Gastrocnemius medialis (tissue), 4 donors: ENCODE data around the gene IFT57. TPM values are rescaled to one million over a fixed set of nuclear protein-coding genes. Genes with fewer than 3 reads are reported as not detected.

Source experiments
- ATAC-seq, 2 donors: fragments of 150-250 bp; one replicate each; pipeline ENCODE4 v1.9.1; 2016
- DNase-seq, 2 donors: peaks; one replicate each; pipeline ENCODE4 v3.0.0-alpha.2; 2019
- H3K27ac ChIP-seq, 4 donors: fragments of 200-600 bp; sonication (generic); 1 replicate in 1 of 4; 2 replicates in 3 of 4; pipeline ENCODE4 v1.5.1; 2016 to 2018; ENCODE audit warnings: mild to moderate bottlenecking in 2 of 4, moderate library complexity in 1 of 4
- H3K27me3 ChIP-seq, 3 donors: fragments of 200-600 bp; sonication (generic) in 2 of 3; 1 replicate in 1 of 3; 2 replicates in 2 of 3; pipeline versions ENCODE4 v1.5.1 to v1.6.0; 2016 to 2019; ENCODE audit warnings: mild to moderate bottlenecking in 1 of 3, moderate library complexity in 1 of 3
- H3K36me3 ChIP-seq, 2 donors: fragments of 200-600 bp; sonication (generic) in 1 of 2; one replicate each; pipeline ENCODE4 v1.5.1; 2017 to 2018
- H3K4me1 ChIP-seq, 2 donors: fragments of 200-600 bp; sonication (generic) in 1 of 2; one replicate each; pipeline ENCODE4 v1.5.1; 2016 to 2017; ENCODE audit warnings: mild to moderate bottlenecking in 2 of 2
- H3K4me3 ChIP-seq, 4 donors: fragments of 200-600 bp; sonication (generic) in 3 of 4; 1 replicate in 1 of 4; 2 replicates in 3 of 4; pipeline ENCODE4 v1.5.1; 2016 to 2019; ENCODE audit warnings: mild to moderate bottlenecking in 2 of 4
- H3K9me3 ChIP-seq, 3 donors: fragments of 200-600 bp; sonication (generic) in 2 of 3; 1 replicate in 1 of 3; 2 replicates in 2 of 3; pipeline ENCODE4 v1.5.1; 2016 to 2019
- POLR2A ChIP-seq, 2 donors: fragments of 450-650 bp; IDR thresholded peaks; one replicate each; pipeline ENCODE4 v1.6.1; 2017; ENCODE audit warnings: antibody characterized with exemption in 2 of 2, mild to moderate bottlenecking in 2 of 2, moderate library complexity in 2 of 2
- in situ Hi-C, 4 donors: fragments of 200-750 bp; cut with MboI; loops; one replicate each; pipeline versions ENCODE4 v1.15.0 to v1.8.0; 2017; ENCODE audit warnings: low sequenced_read_pairs in 4 of 4
- intact Hi-C: fragments of 100-400 bp; cut with DNase I; formaldehyde crosslinking; loops from one replicate; pipeline ENCODE4 v1.15.1; 2023; ENCODE audit warnings: low total_unique reads
- total RNA-seq, 4 donors: library from RNA; depleted of rRNA; stranded (reverse); fragments of >200 nt; gene quantifications; one replicate each; pipeline versions ENCODE4 v1.1.0 to v1.2.3, GENCODE V29; 2016
- TF ChIP-seq, protein P1 (sequence below), 5 experiments: fragments of 450-650 bp in 3 of 5; fragments of 200-600 bp in 2 of 5; sonication (generic) in 2 of 5; IDR thresholded peaks in 4 of 5; conservative IDR thresholded peaks in 1 of 5; 1 replicate in 4 of 5; 2 replicates in 1 of 5; pipeline ENCODE4 v1.5.1; 2016 to 2019; ENCODE audit warnings: antibody characterized with exemption in 5 of 5, mild to moderate bottlenecking in 3 of 5, moderate library complexity in 3 of 5

The IFT57 gene
- total RNA-seq, 4 donors from 2014 or later = 7.2 to 18.5 (median 10.7) TPM

DNA sequence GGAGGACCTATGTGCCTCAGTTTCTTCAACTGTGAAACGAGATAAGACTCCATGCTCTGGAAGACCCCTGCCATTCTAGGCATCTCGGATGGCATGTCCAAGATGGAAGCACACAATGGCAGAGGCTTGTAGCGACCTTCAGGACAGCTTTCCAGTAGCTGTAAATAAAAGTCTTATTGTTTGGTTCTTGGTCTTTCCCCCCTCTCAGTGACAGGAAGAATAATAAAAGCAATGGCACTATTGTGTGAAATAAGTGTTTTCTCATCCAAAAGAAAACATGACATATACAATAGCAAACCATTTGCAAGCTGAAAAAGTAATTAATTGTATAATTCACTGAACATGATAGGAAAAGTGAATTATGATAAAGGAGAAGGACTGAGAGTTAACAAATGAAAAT is 98.9 kb downstream of the IFT57 start:
- intact Hi-C loops = no loop called here
- in situ Hi-C loops = no loop called here
- ATAC-seq = no peak
- H3K9me3 ChIP-seq = no peaks in the 10 kb centered on the region
- H3K4me1 ChIP-seq = no peaks in the 10 kb centered on the region
- DNase-seq = no peak
- H3K4me3 ChIP-seq = no peak overlapping the region
- no peak overlapping the region for H3K27ac ChIP-seq
- no peak for TF ChIP-seq POLR2A (IDR thresholded peaks at IDR 0.05)
- TF ChIP-seq, protein P1, sequence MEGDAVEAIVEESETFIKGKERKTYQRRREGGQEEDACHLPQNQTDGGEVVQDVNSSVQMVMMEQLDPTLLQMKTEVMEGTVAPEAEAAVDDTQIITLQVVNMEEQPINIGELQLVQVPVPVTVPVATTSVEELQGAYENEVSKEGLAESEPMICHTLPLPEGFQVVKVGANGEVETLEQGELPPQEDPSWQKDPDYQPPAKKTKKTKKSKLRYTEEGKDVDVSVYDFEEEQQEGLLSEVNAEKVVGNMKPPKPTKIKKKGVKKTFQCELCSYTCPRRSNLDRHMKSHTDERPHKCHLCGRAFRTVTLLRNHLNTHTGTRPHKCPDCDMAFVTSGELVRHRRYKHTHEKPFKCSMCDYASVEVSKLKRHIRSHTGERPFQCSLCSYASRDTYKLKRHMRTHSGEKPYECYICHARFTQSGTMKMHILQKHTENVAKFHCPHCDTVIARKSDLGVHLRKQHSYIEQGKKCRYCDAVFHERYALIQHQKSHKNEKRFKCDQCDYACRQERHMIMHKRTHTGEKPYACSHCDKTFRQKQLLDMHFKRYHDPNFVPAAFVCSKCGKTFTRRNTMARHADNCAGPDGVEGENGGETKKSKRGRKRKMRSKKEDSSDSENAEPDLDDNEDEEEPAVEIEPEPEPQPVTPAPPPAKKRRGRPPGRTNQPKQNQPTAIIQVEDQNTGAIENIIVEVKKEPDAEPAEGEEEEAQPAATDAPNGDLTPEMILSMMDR (IDR thresholded peaks at IDR 0.05 in 4 of 5, conservative IDR thresholded peaks at IDR 0.05 in 1 of 5) = no peak
- H3K36me3 ChIP-seq = no peaks in the 10 kb centered on the region
- H3K27me3 ChIP-seq = no peaks in the 10 kb centered on the region

DNA sequence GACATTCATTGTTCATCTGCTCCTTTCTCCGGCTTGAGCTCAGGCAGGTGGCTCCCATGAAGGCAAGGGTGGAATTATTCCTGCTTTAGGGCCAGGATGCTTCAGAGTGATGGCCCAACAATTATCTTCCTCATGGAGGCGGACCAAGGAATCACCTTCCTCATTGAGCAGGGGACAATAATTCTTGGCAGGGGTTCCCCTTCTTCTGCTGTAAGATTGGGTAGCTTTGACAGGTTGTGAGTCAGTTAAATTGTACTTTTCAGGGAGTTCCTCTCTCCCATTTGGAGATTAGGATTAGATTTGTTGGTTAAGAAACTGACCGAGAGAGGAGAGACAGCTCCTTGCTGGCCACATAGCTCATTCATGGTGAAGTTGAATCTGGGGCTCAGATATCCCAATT is 99.9 kb downstream of the IFT57 start:
- no peaks in the 10 kb centered on the region for H3K36me3 ChIP-seq
- no peak overlapping the region for H3K4me3 ChIP-seq
- DNase-seq (no peak), ATAC-seq (no peak)
- in situ Hi-C loops (no loop called here), intact Hi-C loops (no loop called here)
- H3K4me1 ChIP-seq = no peaks in the 10 kb centered on the region
- H3K27ac ChIP-seq = no peak overlapping the region
- TF ChIP-seq, protein P1 (IDR thresholded peaks at IDR 0.05 in 4 of 5, conservative IDR thresholded peaks at IDR 0.05 in 1 of 5) = no peak
- no peak for TF ChIP-seq POLR2A (IDR thresholded peaks at IDR 0.05)
- no peaks in the 10 kb centered on the region for H3K27me3 ChIP-seq
- no peaks in the 10 kb centered on the region for H3K9me3 ChIP-seq

DNA sequence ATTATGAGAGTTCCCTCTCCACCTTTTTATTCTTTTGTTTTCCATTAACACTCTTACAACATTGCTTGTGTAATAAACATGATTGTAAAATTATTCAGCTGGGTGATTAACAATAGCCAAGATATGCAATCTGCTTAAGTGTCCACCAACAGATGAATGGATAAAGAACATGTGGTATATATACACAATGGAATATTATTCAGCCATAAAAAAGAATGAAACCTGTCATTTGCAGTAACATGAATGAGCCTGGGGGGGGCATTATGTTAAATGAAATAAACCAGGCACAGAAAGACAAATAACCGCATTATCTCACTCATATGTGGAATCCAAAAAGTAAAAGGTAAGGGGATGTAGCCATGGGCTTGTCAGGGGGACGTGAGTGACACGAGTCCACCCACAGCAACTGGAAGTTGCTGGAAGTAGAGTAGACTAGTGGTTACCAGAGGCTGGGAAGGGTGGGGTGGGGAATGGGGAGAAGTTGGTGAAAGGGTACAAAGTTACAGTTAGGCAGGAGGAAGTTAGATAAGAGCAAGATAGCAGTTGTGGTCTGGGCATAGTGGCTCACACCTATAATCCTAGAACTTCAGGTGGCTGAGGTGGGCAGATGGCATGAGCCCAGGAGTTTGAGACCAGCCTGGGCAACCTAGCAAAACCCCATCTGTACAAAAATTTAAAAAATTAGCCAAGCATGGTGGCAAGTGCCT is 102.7 kb downstream of the IFT57 start:
- intact Hi-C loops (no loop called here), in situ Hi-C loops (no loop called here)
- no peak for TF ChIP-seq POLR2A (IDR thresholded peaks at IDR 0.05)
- TF ChIP-seq, protein P1 (IDR thresholded peaks at IDR 0.05 in 4 of 5, conservative IDR thresholded peaks at IDR 0.05 in 1 of 5) = no peak
- Histone ChIP-seq H3K4me3 (no peak overlapping the region), H3K4me1 (no peaks in the 10 kb centered on the region), H3K9me3 (no peaks in the 10 kb centered on the region), H3K36me3 (no peaks in the 10 kb centered on the region), H3K27ac (no peak overlapping the region), H3K27me3 (no peaks in the 10 kb centered on the region)
- DNase-seq (no peak), ATAC-seq (no peak)

DNA sequence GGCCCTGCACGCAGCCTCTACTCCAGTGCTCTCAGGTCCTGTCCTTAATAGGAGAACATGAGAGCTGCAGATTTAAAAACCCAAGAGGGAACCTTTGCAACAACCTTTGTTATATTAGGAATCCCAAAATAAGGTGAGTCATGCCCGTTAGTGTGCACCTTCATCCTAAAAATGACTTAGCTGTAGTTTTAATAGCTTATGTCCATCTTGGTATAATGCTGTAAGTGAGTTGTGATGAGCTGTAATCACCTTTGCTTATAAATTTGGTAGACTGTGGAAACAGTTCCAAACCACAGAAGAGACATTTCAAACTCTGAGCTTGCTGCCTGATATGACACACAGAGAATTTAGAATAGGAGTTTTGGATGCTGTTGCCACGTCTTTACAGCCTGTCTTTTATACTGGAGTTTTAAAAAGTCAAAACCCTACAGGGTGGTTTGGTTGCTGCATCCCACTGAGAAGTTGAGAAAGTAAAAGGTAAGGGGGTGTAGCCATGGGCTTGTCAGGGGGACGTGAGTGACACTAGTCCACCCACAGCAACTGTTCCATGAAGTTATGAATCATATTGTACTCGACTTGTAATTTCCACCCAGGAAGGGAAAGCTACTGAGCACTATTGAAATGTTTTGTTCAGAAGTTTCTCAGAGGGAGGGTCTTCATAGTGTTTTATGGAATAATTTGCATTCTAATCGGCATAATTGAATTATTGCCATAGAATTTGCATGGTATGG is 104.0 kb downstream of the IFT57 start:
- H3K36me3 ChIP-seq = no peaks in the 10 kb centered on the region
- no peak for TF ChIP-seq POLR2A (IDR thresholded peaks at IDR 0.05)
- in situ Hi-C loops = no loop called here
- H3K4me3 ChIP-seq = no peak overlapping the region
- H3K4me1 ChIP-seq = no peaks in the 10 kb centered on the region
- no peak overlapping the region for H3K27ac ChIP-seq
- ATAC-seq (no peak), DNase-seq (no peak)
- no peaks in the 10 kb centered on the region for H3K27me3 ChIP-seq
- intact Hi-C loops = no loop called here
- no peaks in the 10 kb centered on the region for H3K9me3 ChIP-seq

DNA sequence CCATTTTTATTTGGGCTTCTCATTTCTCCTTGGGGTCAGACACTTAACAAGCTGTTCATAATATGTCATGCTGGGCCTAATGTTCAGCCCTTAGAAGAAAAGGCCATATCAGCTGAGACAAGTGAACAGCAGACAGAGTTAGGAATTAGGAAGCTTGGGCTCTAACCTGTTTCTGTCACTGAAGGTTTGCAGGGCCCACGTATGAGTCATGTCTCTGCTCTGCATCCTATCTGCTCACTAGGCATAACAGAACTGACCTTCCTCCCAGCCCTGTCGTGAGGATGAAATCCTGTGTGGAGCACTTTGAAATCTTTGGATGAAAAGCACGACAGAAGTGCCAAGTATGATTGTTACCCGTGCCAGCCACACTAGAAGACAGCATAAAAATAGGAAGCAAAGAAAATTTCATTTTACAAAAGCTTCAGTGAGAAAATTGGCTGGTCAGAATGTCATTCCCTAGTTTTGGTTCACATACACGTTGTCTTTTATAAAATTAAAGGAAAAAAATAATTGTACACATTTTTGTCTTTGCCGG is 104.9 kb downstream of the IFT57 start:
- no peaks in the 10 kb centered on the region for H3K9me3 ChIP-seq
- H3K27me3 ChIP-seq = no peaks in the 10 kb centered on the region
- no peak for TF ChIP-seq POLR2A (IDR thresholded peaks at IDR 0.05)
- TF ChIP-seq, protein P1 (IDR thresholded peaks at IDR 0.05 in 4 of 5, conservative IDR thresholded peaks at IDR 0.05 in 1 of 5) = no peak
- intact Hi-C loops (no loop called here), in situ Hi-C loops (no loop called here)
- DNase-seq (no peak), ATAC-seq (no peak)
- no peak overlapping the region for H3K27ac ChIP-seq
- no peak overlapping the region for H3K4me3 ChIP-seq
- no peaks in the 10 kb centered on the region for H3K36me3 ChIP-seq
- H3K4me1 ChIP-seq = no peaks in the 10 kb centered on the region
